ENCODE results near the gene DNAJB14. TPM values are rescaled to one million over a fixed set of nuclear protein-coding genes. Genes with fewer than 3 reads are reported as not detected.

The DNAJB14 gene
- total RNA-seq, 2 experiments from 2014 or later: 66.3 to 67.4 TPM

DNA sequence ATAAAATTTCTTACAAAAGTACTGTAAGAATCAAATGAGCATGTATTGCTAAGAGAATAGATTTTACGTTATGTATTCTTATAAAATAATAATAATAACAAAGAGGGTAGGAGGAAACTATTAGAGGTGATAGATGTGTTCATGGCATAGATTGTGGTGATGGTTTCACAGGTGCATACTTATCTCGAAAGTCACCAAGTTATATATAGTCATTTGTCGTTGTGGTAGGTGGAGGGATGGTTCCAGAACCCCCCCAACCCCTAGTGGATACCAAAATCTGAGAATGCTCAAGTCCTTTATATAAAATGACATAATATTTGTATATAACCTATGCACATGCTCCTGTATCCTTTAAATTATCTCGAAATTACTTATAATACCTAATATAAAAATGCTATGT, 40.4 kb upstream of the DNAJB14 start:
- Mint-ChIP-seq H3K4me3 (no peak overlapping the region), H3K27me3 (peaks cover 11% of the 10 kb centered on the region), H3K4me1 (ENCODE audit: low read depth) (no peaks in the 10 kb centered on the region), H3K9me3 (peaks cover under 1% of the 10 kb centered on the region), H3K36me3 (ENCODE audit: low read depth) (no peaks in the 10 kb centered on the region), H3K27ac (no peak overlapping the region)
- ChIA-PET POLR2A (no interaction called here), CTCF (no interaction called here)
- TF ChIP-seq CTCF (IDR thresholded peaks at IDR 0.05): no peak
- intact Hi-C loops (cut with DNase I, micrococcal nuclease): no loop called here
- H3K4me3 ChIP-seq (ENCODE audit: low read length): no peak overlapping the region
- H3K27me3 ChIP-seq (ENCODE audit: control insufficient read depth in 1 of 2, insufficient read depth in 2 of 2, low read length in 2 of 2): no peaks in the 10 kb centered on the region
- no peak overlapping the region for H3K27ac ChIP-seq (ENCODE audit: low read depth in 1 of 2, low read length in 2 of 2)
- no peaks in the 10 kb centered on the region for H3K4me1 ChIP-seq (ENCODE audit: insufficient read depth, low read length)
- no peaks in the 10 kb centered on the region for H3K9me3 ChIP-seq (ENCODE audit: control insufficient read depth in 1 of 2, insufficient read depth in 1 of 2, low read length in 2 of 2)
- H3K36me3 ChIP-seq (ENCODE audit: insufficient read depth, low read length): no peaks in the 10 kb centered on the region
- no peak for DNase-seq
- no peak for ATAC-seq (ENCODE audit: poor library complexity)

DNA sequence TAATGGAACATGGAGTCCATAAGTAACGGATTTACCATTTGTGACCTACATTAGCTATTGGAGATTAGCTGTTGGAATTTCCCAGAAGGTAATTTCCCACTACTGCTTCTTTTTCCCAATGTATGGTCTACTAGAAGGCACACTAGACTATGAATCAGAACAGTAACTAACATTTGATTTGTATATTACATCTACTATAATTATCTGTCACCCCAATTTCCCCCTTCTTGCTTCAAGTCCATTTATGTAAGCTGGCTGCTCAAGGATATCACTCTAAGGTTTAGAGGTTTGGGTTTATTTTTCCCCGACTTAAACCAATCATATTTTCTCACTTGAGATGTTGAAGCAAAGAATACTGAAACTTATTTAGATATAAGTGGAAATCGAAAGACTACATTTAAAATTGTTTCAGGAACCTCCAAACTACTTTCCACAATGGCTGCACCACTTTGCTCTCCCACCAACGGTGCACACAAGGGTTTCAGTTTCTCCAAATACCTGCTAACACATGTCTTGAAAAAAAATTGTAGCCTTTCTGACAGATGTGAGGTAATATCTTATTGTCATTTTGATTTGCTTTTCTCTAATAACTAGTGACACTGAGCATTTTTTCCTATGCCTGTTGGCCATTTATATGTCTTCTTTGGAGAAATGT, 37.0 kb upstream of the DNAJB14 start:
- no peak overlapping the region for H3K27ac Mint-ChIP-seq
- CTCF ChIA-PET: no interaction called here

GRCh38 chr4:99979872-99980271, 33.5 kb upstream of the DNAJB14 start:
- no peak for DNase-seq
- Histone ChIP-seq H3K4me1 (ENCODE audit: insufficient read depth, low read length) (no peaks in the 10 kb centered on the region), H3K27ac (ENCODE audit: low read depth in 1 of 2, low read length in 2 of 2) (no peak overlapping the region), H3K4me3 (ENCODE audit: low read length) (no peak overlapping the region), H3K9me3 (ENCODE audit: control insufficient read depth in 1 of 2, insufficient read depth in 1 of 2, low read length in 2 of 2) (peaks cover 0 to 4% of the 10 kb centered on the region in 2 experiments), H3K27me3 (ENCODE audit: control insufficient read depth in 1 of 2, insufficient read depth in 2 of 2, low read length in 2 of 2) (no peaks in the 10 kb centered on the region), H3K36me3 (ENCODE audit: insufficient read depth, low read length) (no peaks in the 10 kb centered on the region)
- H3K27me3 Mint-ChIP-seq: peaks cover 12% of the 10 kb centered on the region
- no peaks in the 10 kb centered on the region for H3K4me1 Mint-ChIP-seq (ENCODE audit: low read depth)
- ChIA-PET POLR2A (no interaction called here), CTCF (no interaction called here)
- intact Hi-C loops (cut with DNase I, micrococcal nuclease): no loop called here
- peaks cover 8% of the 10 kb centered on the region for H3K9me3 Mint-ChIP-seq
- no peak for ATAC-seq (ENCODE audit: poor library complexity)
- H3K4me3 Mint-ChIP-seq: no peak overlapping the region
- no peak for TF ChIP-seq CTCF (IDR thresholded peaks at IDR 0.05)
- no peak overlapping the region for H3K27ac Mint-ChIP-seq
- H3K36me3 Mint-ChIP-seq (ENCODE audit: low read depth): no peaks in the 10 kb centered on the region

More for the DNA sequence above, 37.0 kb upstream of the DNAJB14 start:
- H3K27me3 ChIP-seq (ENCODE audit: control insufficient read depth in 1 of 2, insufficient read depth in 2 of 2, low read length in 2 of 2): no peaks in the 10 kb centered on the region
- H3K36me3 ChIP-seq (ENCODE audit: insufficient read depth, low read length): no peaks in the 10 kb centered on the region
- Mint-ChIP-seq H3K9me3 (peaks cover 4% of the 10 kb centered on the region), H3K4me3 (no peak overlapping the region), H3K27me3 (peaks cover 14% of the 10 kb centered on the region), H3K4me1 (ENCODE audit: low read depth) (no peaks in the 10 kb centered on the region), H3K36me3 (ENCODE audit: low read depth) (no peaks in the 10 kb centered on the region)
- POLR2A ChIA-PET: no interaction called here
- no peak overlapping the region for H3K27ac ChIP-seq (ENCODE audit: low read depth in 1 of 2, low read length in 2 of 2)
- no peak overlapping the region for H3K4me3 ChIP-seq (ENCODE audit: low read length)
- intact Hi-C loops (cut with DNase I, micrococcal nuclease): no loop called here
- no peak for DNase-seq
- no peaks in the 10 kb centered on the region for H3K4me1 ChIP-seq (ENCODE audit: insufficient read depth, low read length)
- no peaks in the 10 kb centered on the region for H3K9me3 ChIP-seq (ENCODE audit: control insufficient read depth in 1 of 2, insufficient read depth in 1 of 2, low read length in 2 of 2)
- no peak for ATAC-seq (ENCODE audit: poor library complexity)
- no peak for TF ChIP-seq CTCF (IDR thresholded peaks at IDR 0.05)

Measured in CD4-positive, alpha-beta T cell (primary cell).